GM21367 (cell line): ENCODE measurements around the gene TFEC.
"Not testable (repeated sequence)": the region's sequence is repeated elsewhere in the genome, so short reads cannot be mapped to it uniquely, and the experiment has no call there.

Experiments used
- ATAC-seq: cut with Tn5 transposase; IDR thresholded peaks from one replicate; pipeline ENCODE4 v1.9.1; 2021; ENCODE audit not compliant: unreplicated experiment

TFEC gene

GRCh38 chr7:116030651-116031276 lies at the start of gene TFEC:
TSS of gene TFEC (minus strand) at chr7:116030763. CDS start at chr7:115984441, 46,322 bp downstream.
- no peak for ATAC-seq

- ATAC-seq, result no peak
Observed at GRCh38 chr7:116075351-116076145, 45.0 kb upstream of the TFEC start.

- ATAC-seq, result no peak
Observed at GRCh38 chr7:116071629-116072028, 41.1 kb upstream of the TFEC start.

- ATAC-seq, result no peak
Observed at GRCh38 chr7:116064179-116064578, 33.6 kb upstream of the TFEC start.

- ATAC-seq, result no peak
Observed at GRCh38 chr7:116062666-116063065, 32.1 kb upstream of the TFEC start.

GRCh38 chr7:116052006-116052405 lies 21.4 kb upstream of the TFEC start:
- no peak for ATAC-seq

GRCh38 chr7:116047261-116047660 lies 16.7 kb upstream of the TFEC start:
- not testable (repeated sequence) for ATAC-seq

- no peak for ATAC-seq
Observed at GRCh38 chr7:116045532-116045931, 15.0 kb upstream of the TFEC start.

GRCh38 chr7:116041615-116042014 lies 11.1 kb upstream of the TFEC start:
- ATAC-seq, result peak; percentile 99

GRCh38 chr7:116037401-116037800 lies 6.8 kb upstream of the TFEC start:
- ATAC-seq, result no peak

- ATAC-seq, result no peak
Observed at GRCh38 chr7:116034411-116034810, 3.8 kb upstream of the TFEC start.

- ATAC-seq, result no peak
Observed at GRCh38 chr7:116032886-116033285, 2.3 kb upstream of the TFEC start.

GRCh38 chr7:116028787-116029186 lies 1.8 kb downstream of the TFEC start:
- ATAC-seq, result peak; percentile 71

- ATAC-seq, result no peak
Observed at GRCh38 chr7:116027786-116028185, 2.8 kb downstream of the TFEC start.

GRCh38 chr7:116024826-116025809 lies 5.4 kb downstream of the TFEC start:
- ATAC-seq, result no peak

- peak; percentile 64 for ATAC-seq
Observed at GRCh38 chr7:116021237-116021636, 9.3 kb downstream of the TFEC start.

GRCh38 chr7:116018731-116019130 lies 11.8 kb downstream of the TFEC start:
- ATAC-seq, result no peak

- no peak for ATAC-seq
Observed at GRCh38 chr7:116013675-116014074, 16.9 kb downstream of the TFEC start.

GRCh38 chr7:116011584-116011983 lies 19.0 kb downstream of the TFEC start:
- ATAC-seq, result no peak

- not testable (repeated sequence) for ATAC-seq
Observed at GRCh38 chr7:116004762-116005161, 25.8 kb downstream of the TFEC start.

GRCh38 chr7:115997221-115997620 lies 33.3 kb downstream of the TFEC start:
- ATAC-seq, result no peak
